SK-N-SH (cell line): ENCODE measurements around the gene PAQR6. TPM values are rescaled to one million over a fixed set of nuclear protein-coding genes. Genes with fewer than 3 reads are reported as not detected.

Experiments
- CTCF ChIA-PET: fragments of 300-600, 350-600 bp; formaldehyde crosslinking; extraction: SDS; loops from one replicate; lab custom pipeline; 2021; lab: Yijun Ruan, JAX
- POLR2A ChIA-PET: fragments of 350-600 bp; sonication (Branson Sonifier 250); formaldehyde crosslinking; extraction: SDS; loops from one replicate; lab custom pipeline; 2020; ENCODE audit warnings: antibody characterized with exemption, inconsistent platforms; lab: Yijun Ruan, JAX
- DNase-seq: peaks from one replicate; pipeline ENCODE4 v3.0.0; 2012
- H2AFZ ChIP-seq: fragments of 200-600 bp; sonication (generic); 2 replicates; pipeline ENCODE4 v1.8.1; 2016; ENCODE audit warnings: antibody characterized with exemption, mild to moderate bottlenecking, low read depth
- H3F3A ChIP-seq: fragments of 200-600 bp; sonication (generic); replicated peaks from 2 replicates; pipeline ENCODE3; 2016; ENCODE audit warnings: antibody characterized with exemption, mild to moderate bottlenecking; ENCODE audit not compliant: insufficient read depth
- H3K27ac ChIP-seq, 2 experiments: fragments of 200-500 bp in 1 of 2; fragments of 200-600 bp in 1 of 2; sonication (Bioruptor generic) in 1 of 2; sonication (generic), shearing (Covaris generic) in 1 of 2; 2 replicates each; pipeline versions ENCODE4 v1.5.1 to v1.6.1; 2014 to 2016; ENCODE audit warnings: low read depth in 2 of 2, inconsistent platforms in 1 of 2, low read length in 1 of 2, mild to moderate bottlenecking in 1 of 2, mixed read lengths in 1 of 2
- H3K27me3 ChIP-seq: fragments of 200-600 bp; sonication (generic), shearing (Covaris generic); 2 replicates; pipeline ENCODE4 v1.6.1; 2016; ENCODE audit warnings: mixed run types; ENCODE audit not compliant: insufficient read depth
- H3K36me3 ChIP-seq, 2 experiments: fragments of 200-500 bp in 1 of 2; fragments of 200-600 bp in 1 of 2; sonication (Bioruptor generic) in 1 of 2; sonication (generic) in 1 of 2; replicated peaks in 1 of 2; 2 replicates each; pipeline versions ENCODE3 to v1.5.1; 2014 to 2016; ENCODE audit warnings: low read length in 1 of 2, mild to moderate bottlenecking in 1 of 2; ENCODE audit not compliant: insufficient read depth in 2 of 2, control insufficient read depth in 1 of 2
- H3K4me1 ChIP-seq, 2 experiments: fragments of 200-500 bp in 1 of 2; fragments of 200-600 bp in 1 of 2; sonication (Bioruptor generic) in 1 of 2; sonication (generic), shearing (Covaris generic) in 1 of 2; 2 replicates each; pipeline versions ENCODE4 v1.5.1 to v1.6.1; 2014 to 2016; ENCODE audit warnings: low read depth in 1 of 2, low read length in 1 of 2, mixed run types in 1 of 2; ENCODE audit not compliant: insufficient read depth in 2 of 2, control insufficient read depth in 1 of 2
- H3K4me2 ChIP-seq: fragments of 200-600 bp; sonication (generic), shearing (Covaris generic); 2 replicates; pipeline ENCODE4 v1.6.1; 2017; ENCODE audit warnings: mixed run types
- H3K4me3 ChIP-seq, 2 experiments: fragments of 200-500 bp in 1 of 2; fragments of 200-600 bp in 1 of 2; sonication (Bioruptor generic) in 1 of 2; sonication (generic), shearing (Covaris generic) in 1 of 2; 2 replicates each; pipeline versions ENCODE4 v1.5.1 to v1.8.1; 2014 to 2016; ENCODE audit warnings: low read depth in 2 of 2, inconsistent platforms in 1 of 2, low read length in 1 of 2, mild to moderate bottlenecking in 1 of 2, mixed read lengths in 1 of 2, moderate library complexity in 1 of 2
- H3K79me2 ChIP-seq: fragments of 200-600 bp; sonication (generic); 2 replicates; pipeline ENCODE4 v1.8.1; 2017; ENCODE audit warnings: mild to moderate bottlenecking; ENCODE audit not compliant: insufficient read depth
- H3K9ac ChIP-seq: fragments of 200-600 bp; sonication (generic); 2 replicates; pipeline ENCODE4 v1.6.1; 2017; ENCODE audit warnings: mixed run types
- H3K9me2 ChIP-seq: fragments of 200-600 bp; sonication (generic); 2 replicates; pipeline ENCODE4 v1.6.1; 2017; ENCODE audit warnings: mixed run types
- H3K9me3 ChIP-seq: fragments of 200-600 bp; sonication (generic); 2 replicates; pipeline ENCODE4 v1.6.1; 2017; ENCODE audit warnings: mixed run types, mild to moderate bottlenecking, moderate library complexity
- H4K20me1 ChIP-seq: fragments of 200-600 bp; sonication (generic); 2 replicates; pipeline ENCODE4 v1.6.1; 2017; ENCODE audit warnings: mild to moderate bottlenecking, mixed run types; ENCODE audit not compliant: insufficient read depth
- CHD2 ChIP-seq: fragments of 150-350 bp; IDR thresholded peaks from 2 replicates; pipeline ENCODE4 v1.6.1; 2018; ENCODE audit warnings: low read length; ENCODE audit not compliant: partially characterized antibody
- EP300 ChIP-seq, 2 experiments: IDR thresholded peaks; 2 replicates each; pipeline versions ENCODE4 v1.4.0 to v1.6.1; 2012; ENCODE audit warnings: borderline replicate concordance in 1 of 2, low read depth in 1 of 2, low read length in 1 of 2
- EZH2phosphoT487 ChIP-seq: fragments of 200-600 bp; sonication (generic); IDR thresholded peaks from 2 replicates; pipeline ENCODE4 v1.6.1; 2017; ENCODE audit warnings: low read depth, mixed run types, mild to moderate bottlenecking, antibody characterized with exemption, moderate library complexity, borderline replicate concordance
- FOXJ3 ChIP-seq: sonication (generic); formaldehyde crosslinking; IDR thresholded peaks from 2 replicates; pipeline ENCODE4 v1.5.1; 2020; ENCODE audit warnings: mild to moderate bottlenecking, missing genetic modification reagents
- NFIC ChIP-seq: IDR thresholded peaks from 2 replicates; pipeline ENCODE4 v1.4.0; 2012; ENCODE audit warnings: borderline replicate concordance
- PBX3 ChIP-seq: IDR thresholded peaks from 2 replicates; pipeline ENCODE4; 2012
- POLR2AphosphoS5 ChIP-seq: IDR thresholded peaks from 2 replicates; pipeline ENCODE4 v1.6.1; 2012; ENCODE audit warnings: low read depth, low read length
- RAD21 ChIP-seq: IDR thresholded peaks from 2 replicates; pipeline ENCODE4 v1.6.1; 2012; ENCODE audit warnings: mild to moderate bottlenecking, low read length
- RCOR1 ChIP-seq: fragments of 150-350 bp; IDR thresholded peaks from 2 replicates; pipeline ENCODE4 v1.6.1; 2017; ENCODE audit warnings: antibody characterized with exemption, low read length
- RFX5 ChIP-seq: IDR thresholded peaks from 2 replicates; pipeline ENCODE4 v1.6.1; 2012; ENCODE audit warnings: mild to moderate bottlenecking, improper control_type of control experiment, low read length
- RXRA ChIP-seq: IDR thresholded peaks from 2 replicates; pipeline ENCODE4 v1.4.0; 2012; ENCODE audit warnings: low read depth, mild to moderate bottlenecking, borderline replicate concordance
- TAF1 ChIP-seq: IDR thresholded peaks from 2 replicates; pipeline ENCODE4 v1.6.1; 2012; ENCODE audit warnings: low read depth, mild to moderate bottlenecking, low read length, moderate library complexity, borderline replicate concordance
- TCF12 ChIP-seq: IDR thresholded peaks from 2 replicates; pipeline ENCODE4 v1.4.0; 2012
- TEAD4 ChIP-seq: IDR thresholded peaks from 2 replicates; pipeline ENCODE4 v1.4.0; 2012; ENCODE audit warnings: mild to moderate bottlenecking, borderline replicate concordance; ENCODE audit not compliant: insufficient read depth
- USF1 ChIP-seq: IDR thresholded peaks from 2 replicates; pipeline ENCODE4 v1.4.0; 2012; ENCODE audit warnings: low read depth, borderline replicate concordance
- YY1 ChIP-seq: IDR thresholded peaks from 2 replicates; pipeline ENCODE4 v1.4.0; 2012; ENCODE audit warnings: low read depth, mild to moderate bottlenecking
- ZBTB33 ChIP-seq: IDR thresholded peaks from 2 replicates; pipeline ENCODE4 v1.4.0; 2012; ENCODE audit warnings: low read depth, borderline replicate concordance
- WGBS: methylation state at CpG from one replicate; pipeline ENCODE4 v1.1.6; 2017; ENCODE audit warnings: low lambda C conversion rate; 5-methylcytosine and 5-hydroxymethylcytosine counted together
- polyA plus RNA-seq, 3 experiments: library from polyadenylated mRNA; depleted of rRNA; stranded (reverse); fragments of >200 nt; gene quantifications; 2 replicates each; pipeline ENCODE4 v1.2.3, GENCODE V29; 2012

PAQR6 gene
- polyA plus RNA-seq, 1 of the 3 experiments (the other 2 are of a cell fraction): 2.4 TPM

GRCh38 chr1:156228501-156228900 lies 19.4 kb downstream of the PAQR6 start:
- Histone ChIP-seq H3K9ac (no peak overlapping the region), H3K4me3 (no peak overlapping the region), H3K27ac (no peak overlapping the region), H3F3A (peaks cover 20% of the 10 kb centered on the region), H3K9me3 (no peaks in the 10 kb centered on the region), H3K9me2 (no peaks in the 10 kb centered on the region), H3K79me2 (peaks cover 11% of the 10 kb centered on the region), H3K36me3 (peaks cover 0 to 19% of the 10 kb centered on the region in 2 experiments), H3K4me2 (no peak overlapping the region), H2AFZ (no peak overlapping the region), H3K27me3 (no peaks in the 10 kb centered on the region), H3K4me1 (peaks cover 0 to 5% of the 10 kb centered on the region in 2 experiments; a peak in 2 of 4 replicates), H4K20me1 (no peaks in the 10 kb centered on the region)
- TF ChIP-seq PBX3 (no peak), USF1 (no peak)
- ChIA-PET POLR2A (interaction anchor here (1.9 kb wide), 1 partner anchor 15 kb away, joined by 5 read pairs; the partner anchor contains the start of gene PMF1), CTCF (interaction anchor here (1.4 to 7.1 kb wide), 4 partner anchors 32 to 132 kb away, joined by 5 to 121 read pairs (median 74); no protein-coding TSS in a partner anchor)
- WGBS: 83% methylated on average over 7 of the region's 7 CpGs
- no peak for DNase-seq

GRCh38 chr1:156226782-156227181 lies 21.1 kb downstream of the PAQR6 start:
- no peak overlapping the region for H3K9ac ChIP-seq
- H3K79me2 ChIP-seq: peaks cover 12% of the 10 kb centered on the region
- no peaks in the 10 kb centered on the region for H4K20me1 ChIP-seq
- no peak overlapping the region; the same call in 1 of the 2 replicates for H2AFZ ChIP-seq
- no peaks in the 10 kb centered on the region for H3K9me2 ChIP-seq
- ChIA-PET POLR2A (no interaction called here), CTCF (interaction anchor here (1.2 to 7.1 kb wide), 13 partner anchors 12 to 142 kb away, joined by 3 to 121 read pairs (median 26); partner anchors contain the start of genes PAQR6, PMF1 and SLC25A44)
- H3F3A ChIP-seq: peaks cover 24% of the 10 kb centered on the region
- no peaks in the 10 kb centered on the region for H3K9me3 ChIP-seq
- no peaks in the 10 kb centered on the region for H3K27me3 ChIP-seq
- no peak overlapping the region for H3K4me3 ChIP-seq
- no peak for TF ChIP-seq RXRA
- TF ChIP-seq POLR2AphosphoS5: no peak
- no peak for TF ChIP-seq PBX3
- TF ChIP-seq TEAD4: no peak
- no peak for TF ChIP-seq RAD21
- TF ChIP-seq TAF1: no peak
- no peak for TF ChIP-seq YY1
- no peak for TF ChIP-seq NFIC
- no peak for TF ChIP-seq CHD2
- TF ChIP-seq EZH2phosphoT487: no peak
- no peak for TF ChIP-seq ZBTB33
- TF ChIP-seq RFX5: no peak
- TF ChIP-seq USF1: no peak
- no peak for TF ChIP-seq TCF12
- TF ChIP-seq EP300 (IDR thresholded peaks at IDR 0.05; ENCODE audit: borderline replicate concordance in 1 of 2, low read depth in 1 of 2, low read length in 1 of 2): no peak
- no peak for TF ChIP-seq FOXJ3 (CRISPR knock-in tag)
- no peak for TF ChIP-seq RCOR1
- DNase-seq: no peak
- no peak overlapping the region for H3K4me2 ChIP-seq
- 100% methylated on average over 2 of the region's 4 CpGs for WGBS
- H3K36me3 ChIP-seq: peaks cover 0 to 20% of the 10 kb centered on the region in 2 experiments
- H3K27ac ChIP-seq: no peak overlapping the region
- no peaks in the 10 kb centered on the region; a peak in 1 of 4 replicates for H3K4me1 ChIP-seq
